ENCODE results near the gene TBPL1. TPM values are rescaled to one million over a fixed set of nuclear protein-coding genes. Genes with fewer than 3 reads are reported as not detected.

The TBPL1 gene
- total and polyA plus RNA-seq, 2 of the 8 experiments (the other 6 are each of a cell fraction or from before 2014, with no cell fraction given) = 32.5 to 67.0 TPM

DNA sequence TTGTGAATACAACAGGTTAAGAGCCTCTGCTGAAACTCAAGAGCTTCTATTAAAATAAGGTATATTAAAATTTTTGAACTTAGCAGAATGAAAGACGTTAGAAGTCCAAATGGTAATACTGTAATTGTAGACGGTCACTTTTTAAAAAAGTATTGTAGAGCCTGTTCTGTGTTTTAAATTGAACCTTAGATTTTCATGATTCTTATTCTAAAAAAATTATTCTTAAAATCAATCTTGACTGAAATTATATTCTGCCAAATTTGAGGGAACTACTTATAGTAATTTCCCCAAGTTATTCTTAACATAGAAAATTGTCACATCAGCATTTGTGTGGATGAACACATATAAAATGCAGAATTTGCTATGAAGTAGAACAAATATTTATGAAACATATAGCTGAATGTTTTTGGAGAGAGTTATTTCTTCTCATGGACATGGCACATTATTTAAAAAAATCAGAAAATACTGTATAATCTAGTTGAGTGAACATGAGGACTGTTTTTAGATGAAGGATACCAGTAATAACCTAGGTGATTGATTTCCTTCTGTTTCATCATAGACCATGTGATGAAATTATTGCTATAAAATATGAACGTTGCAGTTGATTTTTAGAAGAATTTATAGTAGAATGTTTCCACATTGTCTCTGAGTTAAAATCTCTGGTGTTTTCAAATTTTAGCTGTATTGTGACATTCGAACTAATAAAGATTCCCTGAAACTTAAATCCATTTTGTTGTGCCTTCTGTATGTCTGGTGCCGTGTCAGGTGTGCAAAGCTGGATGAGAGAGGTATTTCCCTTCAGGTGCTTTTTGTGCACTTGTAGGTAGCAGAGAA is 2.8 kb downstream of the TBPL1 start:
- Histone ChIP-seq H3K4me2 (ENCODE audit: insufficient read depth in 1 of 2, low read depth in 2 of 2, low read length in 2 of 2) (peak overlapping the region in 1 of 2 experiments; percentile 72; a peak in 2 of 4 replicates), H3K36me3 (ENCODE audit: control insufficient read depth in 2 of 4, insufficient read depth in 4 of 4, low read length in 3 of 4) (no peaks in the 10 kb centered on the region), H3K14ac (ENCODE audit: insufficient read length) (no peak overlapping the region), H2BK20ac (ENCODE audit: low read length) (no peak overlapping the region), H2BK12ac (ENCODE audit: low read depth, low read length) (no peak overlapping the region), H3K23me2 (ENCODE audit: low read depth, low read length) (peaks cover 8% of the 10 kb centered on the region), H3K4me3 (ENCODE audit: extremely low read depth in 1 of 4, insufficient read depth in 2 of 4, low read depth in 3 of 4, low read length in 4 of 4) (peak overlapping the region in 1 of 4 experiments; percentile 81; a peak in 1 of 8 replicates), H3K79me2 (ENCODE audit: control insufficient read depth in 1 of 2, insufficient read depth in 2 of 2, low read length in 2 of 2) (peaks cover 32 to 74% of the 10 kb centered on the region in 2 experiments), H3K9ac (replicated peaks in 1 of 4; ENCODE audit: extremely low read depth in 1 of 4, low read depth in 3 of 4, low read length in 3 of 4) (no peak overlapping the region), H3K4ac (replicated peaks; ENCODE audit: insufficient read length, low read depth, low read length) (no peak overlapping the region), H3K56ac (replicated peaks; ENCODE audit: insufficient read length, low read depth, low read length) (no peak overlapping the region), H4K5ac (ENCODE audit: insufficient read length, low read depth, low read length) (no peak overlapping the region), H2AFZ (ENCODE audit: low read length) (no peak overlapping the region), H3K23ac (ENCODE audit: insufficient read length) (no peak overlapping the region), H2BK15ac (ENCODE audit: low read length) (no peak overlapping the region), H3K4me1 (replicated peaks in 1 of 4; ENCODE audit: control insufficient read depth in 3 of 4, insufficient read depth in 4 of 4, low read length in 3 of 4) (peaks cover 0 to 10% (median 3%) of the 10 kb centered on the region in 4 experiments; a peak in 6 of 7 replicates), H4K20me1 (replicated peaks in 1 of 2; ENCODE audit: control insufficient read depth in 1 of 2, insufficient read depth in 2 of 2, low read length in 2 of 2) (peaks cover 3 to 10% of the 10 kb centered on the region in 2 experiments), H4K8ac (ENCODE audit: extremely low read depth, insufficient read depth, low read length) (no peak overlapping the region), H3K79me1 (ENCODE audit: low read depth, low read length) (peaks cover 9% of the 10 kb centered on the region), H2BK120ac (replicated peaks; ENCODE audit: low read depth, low read length) (no peak overlapping the region), H3K9me3 (ENCODE audit: insufficient read depth in 2 of 2, low read depth in 1 of 2, low read length in 1 of 2) (no peaks in the 10 kb centered on the region), H4K91ac (replicated peaks; ENCODE audit: insufficient read length, low read length) (no peak overlapping the region), H3K27ac (ENCODE audit: low read depth, low read length) (no peak overlapping the region), H2AK5ac (ENCODE audit: low read depth, low read length) (no peak overlapping the region), H2BK5ac (ENCODE audit: low read depth, low read length) (no peak overlapping the region), H3K27me3 (replicated peaks in 1 of 4; ENCODE audit: control insufficient read depth in 3 of 4, extremely low read depth in 1 of 4, insufficient read depth in 3 of 4, low read length in 3 of 4) (no peaks in the 10 kb centered on the region; a peak in 1 of 7 replicates), H3K18ac (ENCODE audit: extremely low read depth, low read length) (no peak overlapping the region)
- CTCF ChIA-PET (ENCODE audit: partially characterized antibody) = interaction anchor here (0.8 to 5.6 kb wide), 9 partner anchors 9 to 162 kb away, joined by 3 to 26 read pairs (median 3); no protein-coding TSS in a partner anchor
- 91% methylated on average over 5 of the region's 5 CpGs; no CpG with 5 or more reads in 1 of the 2 experiments for WGBS, 2 experiments (ENCODE audit: extremely low coverage in 1 of 2, insufficient coverage in 1 of 2, insufficient read length in 1 of 2, insufficient replicate concordance in 2 of 2, low coverage in 1 of 2, low lambda C conversion rate in 2 of 2, missing lambda C conversion rate in 1 of 2)
- TF ChIP-seq POU5F1 (IDR thresholded peaks at IDR 0.05; ENCODE audit: low read depth, low read length) = no peak
- no peak for TF ChIP-seq TAF1 (IDR thresholded peaks at IDR 0.05; ENCODE audit: low read depth, low read length)
- no peak for TF ChIP-seq HDAC2 (IDR thresholded peaks at IDR 0.05; ENCODE audit: borderline replicate concordance in 1 of 2, low read depth in 2 of 2, low read length in 2 of 2)
- TF ChIP-seq SRF (IDR thresholded peaks at IDR 0.05; ENCODE audit: low read depth, low read length) = no peak
- peak; percentile 67; the same call in 1 of the 2 replicates for TF ChIP-seq MAFK (IDR thresholded peaks at IDR 0.05; ENCODE audit: low read depth, low read length)
- no peak for TF ChIP-seq EP300 (IDR thresholded peaks at IDR 0.05; ENCODE audit: borderline replicate concordance in 1 of 2, low read depth in 2 of 2, low read length in 2 of 2)
- no peak for TF ChIP-seq CREB1 (IDR thresholded peaks at IDR 0.05)
- no peak for TF ChIP-seq FOSL1 (IDR thresholded peaks at IDR 0.05; ENCODE audit: insufficient read depth, low read depth, low read length)
- DNase-seq (ENCODE audit: low read depth in 1 of 2, low spot score in 2 of 2) = no peak
- POLR2A ChIA-PET (ENCODE audit: partially characterized antibody) = interaction anchor here (0.6 to 3.2 kb wide), 3 partner anchors 11 to 104 kb away, joined by 3 to 11 read pairs (median 3); no protein-coding TSS in a partner anchor
- FAIRE-seq = no peak
